Esophagus muscularis mucosa (tissue), 4 donors: ENCODE data around the gene KCNJ10.
"Not testable (repeated sequence)": the region's sequence is repeated elsewhere in the genome, so short reads cannot be mapped to it uniquely, and the experiment has no call there.

Source experiments
- CTCF ChIP-seq, 3 experiments: fragments of 200-600 bp in 2 of 3; fragments of 450-650 bp in 1 of 3; sonication (generic) in 2 of 3; IDR thresholded peaks; one replicate each; pipeline ENCODE4 v1.5.1; 2017 to 2019; ENCODE audit warnings: antibody characterized with exemption in 3 of 3, mild to moderate bottlenecking in 2 of 3, moderate library complexity in 1 of 3
- EP300 ChIP-seq: sonication (generic); formaldehyde crosslinking; IDR thresholded peaks from one replicate; pipeline ENCODE4 v1.6.1; 2017; ENCODE audit warnings: antibody characterized with exemption
- POLR2A ChIP-seq: fragments of 450-650 bp; IDR thresholded peaks from one replicate; pipeline ENCODE4 v1.6.1; 2017; ENCODE audit warnings: antibody characterized with exemption, moderate library complexity, mild to moderate bottlenecking, low read depth
- POLR2AphosphoS5 ChIP-seq, 2 donors: sonication (generic); formaldehyde crosslinking; IDR thresholded peaks; one replicate each; pipeline ENCODE4 v1.6.1; 2017; ENCODE audit warnings: antibody characterized with exemption in 2 of 2

- not testable (repeated sequence) for TF ChIP-seq EP300; CTCF (IDR thresholded peaks at IDR 0.05); POLR2A; POLR2AphosphoS5 (IDR thresholded peaks at IDR 0.05)
Observed at GRCh38 chr1:160050182-160050581, 19.8 kb downstream of the KCNJ10 start.
